22Rv1 (cell line): ENCODE measurements around the gene KLF3.

Experiments
- CTCF ChIP-seq: fragments of 450-650 bp; IDR thresholded peaks from 2 replicates; pipeline ENCODE4 v1.5.1; 2017; ENCODE audit warnings: mild to moderate bottlenecking
- ZFX ChIP-seq: fragments of 450-650 bp; IDR thresholded peaks from 2 replicates; pipeline ENCODE4 v1.6.1; 2017; ENCODE audit warnings: antibody characterized with exemption, borderline replicate concordance

- TF ChIP-seq CTCF = no peak
- TF ChIP-seq ZFX = no peak
Observed at GRCh38 chr4:38630519-38630918, 33.5 kb upstream of the KLF3 start.
